Spleen (tissue), 11 donors: ENCODE data around the gene POLA1. TPM values are rescaled to one million over a fixed set of nuclear protein-coding genes. Genes with fewer than 3 reads are reported as not detected.

ENCODE experiments used
- DNase-seq: peaks from one replicate; pipeline ENCODE4 v3.0.0-alpha.2; 2020
- H3K27ac ChIP-seq, 8 donors: fragments of 200-600 bp; sonication (generic) in 7 of 8; 1 replicate in 4 of 8; 2 replicates in 4 of 8; pipeline versions ENCODE4 v1.5.0 to v1.8.0; 2016 to 2021; ENCODE audit warnings: inconsistent platforms in 4 of 8, mild to moderate bottlenecking in 4 of 8, moderate library complexity in 1 of 8
- H3K27me3 ChIP-seq, 7 donors: fragments of 200-600 bp; sonication (generic) in 6 of 7; replicated peaks in 1 of 7; 1 replicate in 4 of 7; 2 replicates in 3 of 7; pipeline versions ENCODE4 v1.5.0 to v1.8.0; 2016 to 2021; ENCODE audit warnings: inconsistent platforms in 3 of 7, mild to moderate bottlenecking in 1 of 7
- H3K36me3 ChIP-seq, 6 donors: fragments of 200-600 bp; sonication (generic) in 5 of 6; 1 replicate in 4 of 6; 2 replicates in 2 of 6; pipeline versions ENCODE4 v1.5.0 to v1.8.0; 2016 to 2021; ENCODE audit warnings: inconsistent platforms in 2 of 6
- H3K4me1 ChIP-seq, 6 donors: fragments of 200-600 bp; sonication (generic) in 5 of 6; 1 replicate in 3 of 6; 2 replicates in 3 of 6; pipeline versions ENCODE4 v1.5.0 to v1.8.0; 2016 to 2021; ENCODE audit warnings: inconsistent platforms in 3 of 6
- H3K4me3 ChIP-seq, 8 donors: fragments of 200-600 bp; sonication (generic) in 7 of 8; 1 replicate in 4 of 8; 2 replicates in 4 of 8; pipeline versions ENCODE4 v1.5.0 to v1.8.0; 2016 to 2021; ENCODE audit warnings: inconsistent platforms in 4 of 8, mild to moderate bottlenecking in 4 of 8, moderate library complexity in 2 of 8
- H3K9me3 ChIP-seq, 8 donors: fragments of 200-600 bp; sonication (generic) in 7 of 8; 1 replicate in 4 of 8; 2 replicates in 4 of 8; pipeline versions ENCODE4 v1.5.0 to v1.8.0; 2016 to 2021; ENCODE audit warnings: inconsistent platforms in 4 of 8
- CTCF ChIP-seq, 11 experiments: fragments of 200-600 bp in 7 of 11; fragments of 450-650 bp in 4 of 11; sonication (generic) in 4 of 11; IDR thresholded peaks in 8 of 11; conservative IDR thresholded peaks in 3 of 11; 1 replicate in 7 of 11; 2 replicates in 4 of 11; pipeline versions ENCODE4 v1.4.0 to v1.8.0; 2016 to 2021; ENCODE audit warnings: antibody characterized with exemption in 11 of 11, inconsistent platforms in 4 of 11, mild to moderate bottlenecking in 1 of 11
- POLR2A ChIP-seq, 3 donors: fragments of 450-650 bp; IDR thresholded peaks; one replicate each; pipeline ENCODE4 v1.5.1; 2017; ENCODE audit warnings: antibody characterized with exemption in 3 of 3, mild to moderate bottlenecking in 1 of 3
- POLR2AphosphoS5 ChIP-seq, 3 donors: sonication (generic); formaldehyde crosslinking; IDR thresholded peaks; one replicate each; pipeline ENCODE4 v1.5.1; 2017; ENCODE audit warnings: antibody characterized with exemption in 3 of 3
- WGBS, 5 donors: extraction: QIAGEN DNeasy Blood & Tissue Kit in 3 of 5; methylation state at CpG; one replicate each; pipeline versions ENCODE4 v1.1.5 to v1.1.7; 2013 to 2018; 5-methylcytosine and 5-hydroxymethylcytosine counted together
- intact Hi-C: fragments of 100-400 bp; cut with DNase I; formaldehyde crosslinking; loops from one replicate; pipeline ENCODE4 v1.15.0; 2023; ENCODE audit warnings: low total_unique reads
- polyA plus RNA-seq, 3 donors: library from polyadenylated mRNA; stranded (reverse); fragments of 200-250 nt; gene quantifications; one replicate each; pipeline ENCODE4 v1.2.1, GENCODE V29; 2013
- total RNA-seq, 7 donors: library from RNA; depleted of rRNA in 3 of 7; stranded (reverse); fragments of >200 nt in 3 of 7; fragmentation: NEBNext Ultra II Directional in 4 of 7; extraction: Animal tissue kit (Norgen Biotek cat#: 25700) in 4 of 7; gene quantifications; one replicate each; pipeline versions ENCODE4 v1.1.0 to v1.2.1, GENCODE V29; 2016 to 2021
- donor health status: healthy with polysubstance abuse.
- donor health status: DM: no; HTN: no; CAD: no; lungs with moderate emphysema.
- donor health status: DM: no; HTN: no; CAD: no.
- donor health status: Bipolar disorder and iron deficiency.
- donor health status: healthy.
- donor health status: DM: no; HTN: no; CAD: no.
- donor health status: DM: yes; HTN: yes; CAD: no.

POLA1 gene
- total and polyA plus RNA-seq, 10 donors: 2.1 to 15.4 (median 10.6) TPM

- H3K4me1 ChIP-seq: no peaks in the 10 kb centered on the region
- 86 to 97% (median 94%) methylated on average over 3 of the region's 3 CpGs for WGBS, 5 donors
- H3K27ac ChIP-seq: no peak overlapping the region
- DNase-seq: no peak
- intact Hi-C loops: no loop called here
- H3K36me3 ChIP-seq: no peaks in the 10 kb centered on the region
- TF ChIP-seq POLR2AphosphoS5 (IDR thresholded peaks at IDR 0.05) (no peak), POLR2A (IDR thresholded peaks at IDR 0.05) (no peak), CTCF (IDR thresholded peaks at IDR 0.05 in 8 of 11, conservative IDR thresholded peaks at IDR 0.05 in 3 of 11) (no peak)
- H3K9me3 ChIP-seq: no peaks in the 10 kb centered on the region
- no peaks in the 10 kb centered on the region for H3K27me3 ChIP-seq
- H3K4me3 ChIP-seq: no peak overlapping the region
These were observed 285.4 kb downstream of the POLA1 start for GRCh38 chrX:24979081-24979480.

- no peak for TF ChIP-seq POLR2AphosphoS5 (IDR thresholded peaks at IDR 0.05)
- TF ChIP-seq CTCF (IDR thresholded peaks at IDR 0.05 in 8 of 11, conservative IDR thresholded peaks at IDR 0.05 in 3 of 11): no peak
- no peak for TF ChIP-seq POLR2A (IDR thresholded peaks at IDR 0.05)
- intact Hi-C loops: no loop called here
- WGBS, 5 donors: 63 to 98% (median 94%) methylated on average over 3 of the region's 3 CpGs
- no peak for DNase-seq
- Histone ChIP-seq H3K36me3 (no peaks in the 10 kb centered on the region), H3K27me3 (no peaks in the 10 kb centered on the region), H3K4me1 (no peaks in the 10 kb centered on the region), H3K27ac (no peak overlapping the region), H3K9me3 (no peaks in the 10 kb centered on the region), H3K4me3 (no peak overlapping the region)
These were observed 287.3 kb downstream of the POLA1 start for GRCh38 chrX:24981030-24981429.

GRCh38 chrX:24982306-24982965 lies 288.7 kb downstream of the POLA1 start:
- Histone ChIP-seq H3K27ac (no peak overlapping the region), H3K36me3 (peaks cover 0 to 7% (median 0%) of the 10 kb centered on the region in 6 donors), H3K4me3 (no peak overlapping the region), H3K4me1 (no peaks in the 10 kb centered on the region), H3K27me3 (no peaks in the 10 kb centered on the region), H3K9me3 (no peaks in the 10 kb centered on the region)
- DNase-seq: no peak
- intact Hi-C loops: no loop called here
- 63 to 97% (median 78%) methylated on average over 5 of the region's 5 CpGs for WGBS, 5 donors
- no peak for TF ChIP-seq CTCF (IDR thresholded peaks at IDR 0.05 in 8 of 11, conservative IDR thresholded peaks at IDR 0.05 in 3 of 11)
- no peak for TF ChIP-seq POLR2A (IDR thresholded peaks at IDR 0.05)
- TF ChIP-seq POLR2AphosphoS5 (IDR thresholded peaks at IDR 0.05): no peak

GRCh38 chrX:24983931-24984330 lies 290.2 kb downstream of the POLA1 start:
- no peak for DNase-seq
- TF ChIP-seq CTCF (IDR thresholded peaks at IDR 0.05 in 8 of 11, conservative IDR thresholded peaks at IDR 0.05 in 3 of 11) (no peak), POLR2AphosphoS5 (IDR thresholded peaks at IDR 0.05) (no peak), POLR2A (IDR thresholded peaks at IDR 0.05) (no peak)
- Histone ChIP-seq H3K4me3 (no peak overlapping the region), H3K27ac (no peak overlapping the region), H3K4me1 (no peaks in the 10 kb centered on the region), H3K9me3 (no peaks in the 10 kb centered on the region), H3K27me3 (no peaks in the 10 kb centered on the region), H3K36me3 (peaks cover 0 to 15% (median 0%) of the 10 kb centered on the region in 6 donors)
- 72 to 93% (median 84%) methylated on average over 3 of the region's 3 CpGs for WGBS, 5 donors
- intact Hi-C loops: no loop called here
